WERI-Rb-1 (cell line): ENCODE data around the gene F2.

Source experiments
- DNase-seq: peaks from one replicate; pipeline ENCODE4 v3.0.0-alpha.2; 2020
- H3K27ac ChIP-seq: fragments of 250-450 bp; sonication (Bioruptor Pico); 2 replicates; pipeline ENCODE4 v1.5.1; 2020; ENCODE audit warnings: mild to moderate bottlenecking, moderate library complexity
- H3K27me3 ChIP-seq: fragments of 250-450 bp; sonication (Bioruptor Pico); 2 replicates; pipeline ENCODE4 v1.5.1; 2021; ENCODE audit warnings: mild to moderate bottlenecking, low read depth, moderate library complexity; ENCODE audit not compliant: insufficient read depth, severe bottlenecking
- H3K36me3 ChIP-seq: fragments of 250-450 bp; sonication (Bioruptor Pico); 2 replicates; pipeline ENCODE4 v1.5.1; 2020; ENCODE audit warnings: mild to moderate bottlenecking, moderate library complexity
- H3K4me3 ChIP-seq: 2 replicates; pipeline ENCODE4 v1.5.1; 2011; ENCODE audit warnings: low read depth, mild to moderate bottlenecking, control low read depth, low read length
- H3K9me3 ChIP-seq: fragments of 250-450 bp; sonication (Bioruptor Pico); 2 replicates; pipeline ENCODE4 v1.5.1; 2021; ENCODE audit warnings: mild to moderate bottlenecking, moderate library complexity; ENCODE audit not compliant: severe bottlenecking
- TF ChIP-seq, protein P1 (sequence below): IDR thresholded peaks from 2 replicates; pipeline ENCODE4 v1.5.1; 2011; ENCODE audit warnings: low read depth, mild to moderate bottlenecking, control low read depth, inconsistent platforms, low read length

The F2 gene

DNA sequence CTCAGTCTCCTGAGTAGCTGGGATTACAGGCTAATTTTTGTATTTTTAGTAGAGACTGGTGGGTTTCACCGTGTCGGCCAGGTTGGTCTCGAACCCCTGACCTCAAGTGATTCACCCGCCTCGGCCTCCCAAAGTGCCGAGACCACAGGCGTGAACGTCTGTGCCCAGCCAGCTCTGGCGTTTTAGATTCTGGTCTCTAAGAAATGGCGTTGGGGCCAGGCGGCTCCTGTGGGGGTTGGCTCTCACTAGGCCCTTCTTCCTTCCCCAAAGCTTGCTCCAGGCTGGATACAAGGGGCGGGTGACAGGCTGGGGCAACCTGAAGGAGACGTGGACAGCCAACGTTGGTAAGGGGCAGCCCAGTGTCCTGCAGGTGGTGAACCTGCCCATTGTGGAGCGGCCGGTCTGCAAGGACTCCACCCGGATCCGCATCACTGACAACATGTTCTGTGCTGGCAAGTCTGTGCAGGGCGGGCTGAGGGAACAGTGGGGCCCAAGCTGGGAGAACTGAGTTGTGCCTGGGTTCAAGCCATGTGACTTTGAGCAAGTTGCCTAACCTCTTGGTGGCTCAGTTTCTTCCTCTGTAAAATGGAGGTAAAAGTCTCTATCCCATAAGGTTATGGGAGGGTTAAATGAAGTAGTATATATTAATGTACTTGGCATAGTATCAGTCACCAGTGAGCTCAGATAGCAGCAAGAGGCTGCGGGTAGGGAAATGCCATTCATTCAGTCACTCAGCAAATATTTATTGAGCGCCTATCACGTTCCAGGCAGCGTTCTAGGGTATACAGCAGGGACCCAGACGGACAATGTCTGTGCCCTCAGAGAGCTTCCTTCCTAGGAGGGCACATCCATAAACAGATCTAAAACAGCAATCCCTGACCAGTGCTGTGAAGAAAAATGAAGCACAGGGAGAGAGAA is 10.4 kb downstream of the F2 start:
- Histone ChIP-seq H3K27ac (no peak overlapping the region), H3K36me3 (no peaks in the 10 kb centered on the region), H3K27me3 (no peaks in the 10 kb centered on the region), H3K9me3 (no peaks in the 10 kb centered on the region), H3K4me3 (no peak overlapping the region)
- DNase-seq, result no peak
- TF ChIP-seq, protein P1, sequence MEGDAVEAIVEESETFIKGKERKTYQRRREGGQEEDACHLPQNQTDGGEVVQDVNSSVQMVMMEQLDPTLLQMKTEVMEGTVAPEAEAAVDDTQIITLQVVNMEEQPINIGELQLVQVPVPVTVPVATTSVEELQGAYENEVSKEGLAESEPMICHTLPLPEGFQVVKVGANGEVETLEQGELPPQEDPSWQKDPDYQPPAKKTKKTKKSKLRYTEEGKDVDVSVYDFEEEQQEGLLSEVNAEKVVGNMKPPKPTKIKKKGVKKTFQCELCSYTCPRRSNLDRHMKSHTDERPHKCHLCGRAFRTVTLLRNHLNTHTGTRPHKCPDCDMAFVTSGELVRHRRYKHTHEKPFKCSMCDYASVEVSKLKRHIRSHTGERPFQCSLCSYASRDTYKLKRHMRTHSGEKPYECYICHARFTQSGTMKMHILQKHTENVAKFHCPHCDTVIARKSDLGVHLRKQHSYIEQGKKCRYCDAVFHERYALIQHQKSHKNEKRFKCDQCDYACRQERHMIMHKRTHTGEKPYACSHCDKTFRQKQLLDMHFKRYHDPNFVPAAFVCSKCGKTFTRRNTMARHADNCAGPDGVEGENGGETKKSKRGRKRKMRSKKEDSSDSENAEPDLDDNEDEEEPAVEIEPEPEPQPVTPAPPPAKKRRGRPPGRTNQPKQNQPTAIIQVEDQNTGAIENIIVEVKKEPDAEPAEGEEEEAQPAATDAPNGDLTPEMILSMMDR, result no peak

DNA sequence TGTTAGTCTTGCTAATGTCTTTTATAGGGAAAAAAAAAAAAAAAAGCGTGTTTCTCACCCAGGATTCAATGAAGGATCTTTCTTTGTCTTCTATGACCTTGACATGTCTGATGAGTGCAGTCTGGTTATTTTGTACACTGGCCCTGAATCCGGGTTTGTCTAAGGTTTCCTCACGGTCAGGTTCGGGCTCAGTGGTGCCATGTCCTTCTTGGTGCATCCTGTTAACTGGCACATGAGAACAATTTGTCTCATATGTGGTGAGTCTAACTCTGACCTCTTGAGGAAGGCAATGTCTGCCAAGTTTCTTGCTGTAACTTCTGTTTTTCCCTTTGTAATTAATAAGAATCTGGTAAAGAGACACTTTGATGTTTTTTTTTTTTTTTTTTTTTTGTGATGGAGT is 12.5 kb downstream of the F2 start:
- H3K4me3 ChIP-seq, result no peak overlapping the region
- no peak overlapping the region for H3K27ac ChIP-seq
- no peak for DNase-seq
- no peaks in the 10 kb centered on the region for H3K27me3 ChIP-seq
- H3K36me3 ChIP-seq, result no peaks in the 10 kb centered on the region
- no peaks in the 10 kb centered on the region for H3K9me3 ChIP-seq
- TF ChIP-seq, protein P1, result no peak

DNA sequence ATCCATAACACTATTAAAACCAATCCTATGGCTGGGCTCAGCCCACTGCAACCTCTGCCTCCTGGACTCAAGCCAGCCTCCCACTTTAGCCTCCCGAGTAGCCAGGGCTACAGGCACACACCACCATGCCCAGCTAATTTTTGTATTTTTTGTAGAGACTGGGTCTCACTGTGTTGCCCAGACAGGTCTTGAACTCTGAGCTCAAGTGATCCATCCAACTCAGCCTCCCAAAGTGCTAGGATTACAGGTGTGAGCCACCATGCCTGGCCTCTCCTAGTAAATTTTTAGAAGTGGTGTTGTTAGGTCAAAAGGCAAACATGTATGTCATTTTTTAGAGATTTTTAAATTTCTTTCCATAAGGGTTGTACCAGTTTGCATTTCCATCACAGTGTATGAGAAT is 14.2 kb downstream of the F2 start:
- Histone ChIP-seq H3K36me3 (no peaks in the 10 kb centered on the region), H3K27me3 (no peaks in the 10 kb centered on the region), H3K27ac (no peak overlapping the region), H3K4me3 (no peak overlapping the region), H3K9me3 (no peaks in the 10 kb centered on the region)
- DNase-seq, result no peak
- TF ChIP-seq, protein P1, result no peak

DNA sequence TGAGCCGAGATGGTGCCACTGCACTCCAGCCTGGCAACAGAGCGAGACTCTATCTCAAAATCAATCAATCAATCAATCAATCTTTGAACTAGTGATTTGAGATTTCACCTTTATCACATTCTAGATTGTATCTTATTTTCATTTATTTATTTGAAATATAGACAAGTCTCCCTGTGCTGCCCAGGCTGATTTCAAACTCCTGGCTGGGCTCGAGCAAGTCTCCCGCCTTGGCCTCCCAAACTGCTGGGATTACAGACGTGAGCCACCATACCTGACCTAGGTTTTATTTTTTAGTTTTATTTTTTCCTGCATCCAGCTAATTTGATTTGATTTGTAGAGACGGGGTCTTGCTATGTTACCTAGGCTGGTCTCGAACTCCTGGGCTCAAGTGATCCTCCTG is 17.1 kb downstream of the F2 start:
- H3K4me3 ChIP-seq, result no peak overlapping the region
- H3K36me3 ChIP-seq, result peaks cover 7% of the 10 kb centered on the region
- DNase-seq, result no peak
- H3K9me3 ChIP-seq, result no peaks in the 10 kb centered on the region
- TF ChIP-seq, protein P1, result no peak
- no peak overlapping the region for H3K27ac ChIP-seq
- no peaks in the 10 kb centered on the region for H3K27me3 ChIP-seq

DNA sequence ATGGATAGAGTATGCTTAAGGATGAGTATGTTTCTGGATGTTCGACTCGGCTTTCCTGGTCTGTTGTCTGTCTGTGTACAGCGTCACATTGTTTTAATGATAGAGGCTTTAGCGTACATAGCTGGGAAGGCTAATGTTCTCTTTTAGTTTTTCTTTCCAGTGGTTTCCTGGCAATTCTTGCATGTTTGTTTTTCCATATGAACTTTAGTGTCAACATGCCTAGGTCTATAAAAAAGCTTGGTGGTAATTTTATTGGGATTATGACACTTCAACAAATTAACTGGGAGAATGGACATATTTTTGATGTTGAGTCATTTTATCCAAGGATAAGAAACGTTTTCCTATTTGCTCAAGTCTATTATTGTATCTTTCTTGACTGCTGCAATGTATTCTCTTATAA is 17.6 kb downstream of the F2 start:
- Histone ChIP-seq H3K36me3 (peaks cover 12% of the 10 kb centered on the region), H3K4me3 (no peak overlapping the region), H3K9me3 (no peaks in the 10 kb centered on the region), H3K27ac (no peak overlapping the region), H3K27me3 (no peaks in the 10 kb centered on the region)
- TF ChIP-seq, protein P1, result no peak
- no peak for DNase-seq
